HG02678 (cell line): ENCODE results near the gene OPRM1.
"Not testable (repeated sequence)": the region's sequence is repeated elsewhere in the genome, so short reads cannot be mapped to it uniquely, and the experiment has no call there.

Experiments used
- ATAC-seq: cut with Tn5 transposase; IDR thresholded peaks from one replicate; pipeline ENCODE4 v1.9.1; 2021; ENCODE audit warnings: mild to moderate bottlenecking, moderate library complexity; ENCODE audit not compliant: unreplicated experiment

OPRM1 gene

GRCh38 chr6:154039231-154039842 is at the start of gene OPRM1:
Gene OPRM1 (plus strand): TSS chr6:154039240. CDS start chr6:154039545, 305 bp downstream.
- no peak for ATAC-seq

GRCh38 chr6:153989989-153990388 is 49.1 kb upstream of the OPRM1 start:
- ATAC-seq: no peak

- ATAC-seq: no peak
Observed at GRCh38 chr6:153994004-153994403, 45.0 kb upstream of the OPRM1 start.

- no peak for ATAC-seq
Observed at GRCh38 chr6:153994811-153995210, 44.2 kb upstream of the OPRM1 start.

- no peak for ATAC-seq
Observed at GRCh38 chr6:153997221-153997620, 41.8 kb upstream of the OPRM1 start.

- no peak for ATAC-seq
Observed at GRCh38 chr6:154001494-154002285, 37.4 kb upstream of the OPRM1 start.

GRCh38 chr6:154002894-154003293 is 36.1 kb upstream of the OPRM1 start:
- ATAC-seq: no peak

- no peak for ATAC-seq
Observed at GRCh38 chr6:154010371-154010770, 28.7 kb upstream of the OPRM1 start.

- ATAC-seq: no peak
Observed at GRCh38 chr6:154012852-154013251, 26.2 kb upstream of the OPRM1 start.

GRCh38 chr6:154017786-154018185 is 21.3 kb upstream of the OPRM1 start:
- no peak for ATAC-seq

GRCh38 chr6:154030646-154031045 is 8.4 kb upstream of the OPRM1 start:
- no peak for ATAC-seq

GRCh38 chr6:154041001-154041400 is 2.0 kb downstream of the OPRM1 start:
- ATAC-seq: no peak

- no peak for ATAC-seq
Observed at GRCh38 chr6:154053141-154053540, 14.1 kb downstream of the OPRM1 start.

GRCh38 chr6:154056536-154056935 is 17.5 kb downstream of the OPRM1 start:
- no peak for ATAC-seq

GRCh38 chr6:154057098-154057497 is 18.1 kb downstream of the OPRM1 start:
- ATAC-seq: no peak

GRCh38 chr6:154058963-154059680 is 20.1 kb downstream of the OPRM1 start:
- no peak for ATAC-seq

- no peak for ATAC-seq
Observed at GRCh38 chr6:154060076-154060475, 21.0 kb downstream of the OPRM1 start.

GRCh38 chr6:154070041-154070440 is 31.0 kb downstream of the OPRM1 start:
- ATAC-seq: no peak

GRCh38 chr6:154070657-154071056 is 31.6 kb downstream of the OPRM1 start:
- no peak for ATAC-seq

GRCh38 chr6:154071236-154071635 is 32.2 kb downstream of the OPRM1 start:
- no peak for ATAC-seq

GRCh38 chr6:154071711-154072110 is 32.7 kb downstream of the OPRM1 start:
- no peak for ATAC-seq

- ATAC-seq: not testable (repeated sequence)
Observed at GRCh38 chr6:154078596-154078995, 39.6 kb downstream of the OPRM1 start.
